ENCODE data around the gene MXRA7. TPM values are rescaled to one million over a fixed set of nuclear protein-coding genes. Genes with fewer than 3 reads are reported as not detected.

MXRA7 gene
- total RNA-seq, 1 donor from 2014 or later, result 34.6 TPM

- no peak for DNase-seq
These were observed 33.4 kb downstream of the MXRA7 start for GRCh38 chr17:76677406-76677805.

DNA sequence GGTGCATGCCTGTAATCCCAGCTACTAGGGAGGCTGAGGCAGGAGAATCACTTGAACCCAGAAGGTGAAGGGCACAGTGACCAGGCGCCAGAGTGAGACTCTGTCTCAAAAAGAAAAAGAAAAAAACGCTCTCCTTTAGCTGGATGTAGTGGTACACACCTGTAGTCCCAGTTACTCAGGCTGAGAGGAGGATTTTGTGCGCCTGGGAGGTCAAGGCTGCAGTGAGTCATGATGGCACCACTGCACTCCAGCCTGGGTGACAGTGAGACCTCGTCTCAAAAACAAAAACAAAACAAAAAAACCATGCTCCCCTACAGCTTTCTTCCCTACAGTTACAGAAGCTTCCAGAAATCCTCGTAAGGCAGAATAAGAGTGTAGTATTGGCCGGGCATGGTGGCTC, 34.1 kb downstream of the MXRA7 start:
- DNase-seq, result no peak

DNA sequence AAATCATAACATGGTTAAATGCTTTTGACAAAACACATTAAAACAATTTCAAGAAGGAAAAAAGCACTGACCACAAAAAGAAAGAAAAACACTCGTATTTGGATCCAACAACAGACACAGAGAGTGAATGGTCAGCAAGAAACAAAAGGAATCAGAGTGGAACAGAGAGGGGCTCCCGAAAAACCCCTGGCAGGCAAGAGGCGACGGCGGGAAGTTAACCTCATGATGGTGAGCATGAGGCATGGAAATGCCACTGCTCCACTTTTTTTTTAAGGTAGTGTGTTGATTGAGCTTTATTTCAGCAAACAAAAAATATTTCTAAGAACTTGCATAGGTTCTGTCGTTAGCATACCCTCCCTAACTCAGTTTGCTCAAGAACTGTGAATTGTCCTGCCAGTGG, 35.1 kb downstream of the MXRA7 start:
- DNase-seq, result no peak

GRCh38 chr17:76674600-76674999, 36.2 kb downstream of the MXRA7 start:
- DNase-seq, result no peak

GRCh38 chr17:76673729-76674128, 37.0 kb downstream of the MXRA7 start:
- no peak for DNase-seq

GRCh38 chr17:76672892-76673291, 37.9 kb downstream of the MXRA7 start:
- DNase-seq, result no peak

- DNase-seq, result no peak
These were observed 38.4 kb downstream of the MXRA7 start for GRCh38 chr17:76672270-76672851.

GRCh38 chr17:76671912-76672262, 38.9 kb downstream of the MXRA7 start:
- DNase-seq, result no peak

GRCh38 chr17:76671123-76671911, 39.4 kb downstream of the MXRA7 start:
- DNase-seq, result peak; percentile 99

- no peak for DNase-seq
These were observed 40.0 kb downstream of the MXRA7 start for GRCh38 chr17:76670718-76671122.

DNA sequence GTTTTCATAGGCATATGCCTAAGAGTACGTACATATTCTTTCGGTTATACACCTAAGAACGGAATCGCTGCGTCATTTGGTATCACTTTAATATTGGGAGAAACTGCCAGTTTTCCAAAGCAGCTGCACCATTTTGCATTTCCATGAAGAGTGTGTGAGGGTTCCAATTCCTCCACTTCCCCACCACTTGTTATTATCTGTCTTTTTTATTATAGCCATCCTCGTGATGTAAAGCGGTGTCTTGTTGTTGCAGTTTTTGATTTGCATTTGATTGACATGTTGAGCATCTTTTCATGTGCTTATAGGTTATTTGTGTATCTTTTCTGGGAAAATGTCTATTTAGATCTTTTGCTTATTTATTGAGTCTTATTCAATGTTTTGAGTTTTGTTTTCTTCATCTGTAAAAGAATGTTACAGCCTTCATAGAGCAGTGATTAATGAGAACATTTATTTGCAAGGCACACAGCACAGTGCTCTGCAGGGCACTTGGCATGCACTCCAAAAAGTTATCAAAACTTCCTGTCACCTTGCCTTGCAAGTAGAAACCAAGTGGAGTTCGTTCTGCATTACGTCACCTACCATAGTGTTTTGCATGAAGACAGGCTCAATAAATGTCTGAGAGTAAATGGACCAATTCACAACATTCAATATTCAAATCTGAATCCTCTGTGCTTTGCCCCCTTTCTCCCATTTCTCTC, 40.6 kb downstream of the MXRA7 start:
- DNase-seq, result no peak

DNA sequence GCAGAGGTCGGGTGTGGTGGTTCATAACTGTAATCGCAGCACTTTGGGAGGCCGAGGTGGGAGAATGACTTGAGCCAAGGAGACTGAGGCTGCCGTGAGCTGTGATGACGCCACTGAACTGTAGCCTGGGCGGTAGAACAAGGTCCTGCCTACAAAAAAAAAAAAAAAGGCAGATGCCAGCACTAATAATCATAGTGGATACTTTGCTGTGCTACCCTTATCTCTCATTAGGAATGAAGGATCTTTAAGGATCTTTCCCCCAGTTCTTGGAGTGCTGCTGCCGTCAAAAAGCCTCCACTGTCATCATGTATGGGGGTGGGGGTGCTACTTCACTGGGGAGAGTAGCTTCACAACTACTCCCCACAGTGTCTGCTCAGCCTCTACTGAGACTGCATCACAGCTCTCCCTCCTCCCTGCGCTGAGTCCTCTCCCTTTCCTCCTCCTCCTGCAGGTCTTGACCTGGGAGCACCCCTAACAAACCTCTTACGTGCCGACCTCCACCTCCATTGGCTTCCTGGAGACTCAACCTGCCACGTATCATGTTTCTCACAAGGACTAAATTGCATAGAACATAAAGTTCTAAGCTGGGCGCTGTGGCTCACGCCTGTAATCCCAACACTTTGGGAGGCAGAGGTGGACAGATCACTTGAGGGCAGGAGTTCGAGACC, 42.8 kb downstream of the MXRA7 start:
- no peak for DNase-seq

- DNase-seq, result no peak
These were observed 43.3 kb downstream of the MXRA7 start for GRCh38 chr17:76667491-76667755.

- DNase-seq, result no peak
These were observed 50.1 kb downstream of the MXRA7 start for GRCh38 chr17:76660656-76661042.

GRCh38 chr17:76659928-76660655, 50.7 kb downstream of the MXRA7 start:
- DNase-seq, result no peak

- DNase-seq, result no peak
These were observed 52.5 kb downstream of the MXRA7 start for GRCh38 chr17:76658242-76658662.

- DNase-seq, result no peak
These were observed 53.1 kb downstream of the MXRA7 start for GRCh38 chr17:76657505-76658241.

- no peak for DNase-seq
These were observed 56.4 kb downstream of the MXRA7 start for GRCh38 chr17:76654408-76654807.

DNA sequence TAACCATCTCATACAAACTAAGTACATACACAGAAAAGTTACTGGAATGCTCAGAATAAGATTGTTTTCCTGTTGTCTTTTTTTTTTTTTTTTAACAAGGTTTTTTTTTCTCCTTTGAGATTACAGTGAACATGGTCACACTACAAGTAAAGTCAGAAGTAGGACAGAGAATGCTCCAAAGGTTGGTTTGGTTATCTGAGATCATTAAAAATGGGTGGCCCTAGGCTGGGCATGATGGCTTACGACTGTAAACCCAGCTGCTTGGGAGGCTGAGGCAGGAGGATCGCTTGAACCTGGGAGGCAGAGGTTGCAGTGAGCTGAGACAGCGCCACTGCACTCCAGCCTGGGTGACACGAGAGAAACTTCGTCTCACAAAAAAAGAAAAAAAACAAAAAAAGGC, 60.3 kb downstream of the MXRA7 start:
- DNase-seq, result no peak

GRCh38 chr17:76646712-76647111, 64.1 kb downstream of the MXRA7 start:
- no peak for DNase-seq

GRCh38 chr17:76645481-76645880, 65.3 kb downstream of the MXRA7 start:
- no peak for DNase-seq

- no peak for DNase-seq
These were observed 65.8 kb downstream of the MXRA7 start for GRCh38 chr17:76644995-76645394.

Measured in occipital lobe (tissue), 2 donors.